GM19238 (cell line): ENCODE data around the gene BST1.

Experiments
- DNase-seq: peaks from one replicate; pipeline ENCODE4 v3.0.0; 2011; ENCODE audit warnings: low spot score; ENCODE audit not compliant: insufficient read length

Gene BST1

GRCh38 chr4:15676039-15676438 lies 26.8 kb upstream of the BST1 start:
- DNase-seq = no peak

GRCh38 chr4:15676899-15677298 lies 26.0 kb upstream of the BST1 start:
- no peak for DNase-seq

GRCh38 chr4:15677507-15677988 lies 25.3 kb upstream of the BST1 start:
- no peak for DNase-seq

- DNase-seq = no peak
Measured at GRCh38 chr4:15681067-15681371, 21.8 kb upstream of the BST1 start.

GRCh38 chr4:15681372-15682241 lies 21.3 kb upstream of the BST1 start, which contains the start of gene FAM200B:
FAM200B (plus strand) TSS chr4:15681827; CDS start chr4:15686978, 5,151 bp downstream.
- peak; percentile 81 for DNase-seq

- no peak for DNase-seq
Measured at GRCh38 chr4:15682242-15683142, 20.4 kb upstream of the BST1 start.

GRCh38 chr4:15683143-15683495 lies 19.7 kb upstream of the BST1 start:
- DNase-seq = no peak

- DNase-seq = no peak
Measured at GRCh38 chr4:15684498-15684897, 18.4 kb upstream of the BST1 start.

GRCh38 chr4:15688051-15688450 lies 14.8 kb upstream of the BST1 start:
- no peak for DNase-seq

GRCh38 chr4:15689540-15689939 lies 13.3 kb upstream of the BST1 start:
- DNase-seq = no peak

- no peak for DNase-seq
Measured at GRCh38 chr4:15690020-15690809, 12.7 kb upstream of the BST1 start.

- no peak for DNase-seq
Measured at GRCh38 chr4:15691346-15692135, 11.3 kb upstream of the BST1 start.

GRCh38 chr4:15692602-15693001 lies 10.3 kb upstream of the BST1 start:
- DNase-seq = no peak

GRCh38 chr4:15694431-15694830 lies 8.4 kb upstream of the BST1 start:
- no peak for DNase-seq

- no peak for DNase-seq
Measured at GRCh38 chr4:15695240-15695699, 7.6 kb upstream of the BST1 start.

- no peak for DNase-seq
Measured at GRCh38 chr4:15695729-15696128, 7.1 kb upstream of the BST1 start.

GRCh38 chr4:15696866-15697265 lies 6.0 kb upstream of the BST1 start:
- DNase-seq = no peak

GRCh38 chr4:15703439-15703838 lies 574 bp downstream of the BST1 start:
- DNase-seq = no peak

- DNase-seq = no peak
Measured at GRCh38 chr4:15704129-15704528, 1.3 kb downstream of the BST1 start.

GRCh38 chr4:15706646-15707362 lies 3.9 kb downstream of the BST1 start:
- DNase-seq = no peak
